ENCODE measurements around the gene FAM89A. TPM values are rescaled to one million over a fixed set of nuclear protein-coding genes. Genes with fewer than 3 reads are reported as not detected.
A peak's percentile ranks its signal among the peaks of the same experiment; 100 is the strongest.
"Not testable (repeated sequence)": the region's sequence is repeated elsewhere in the genome, so short reads cannot be mapped to it uniquely, and the experiment has no call there.

FAM89A gene
- total RNA-seq, 4 donors from 2014 or later: 8.0 to 27.0 (median 17.1) TPM

GRCh38 chr1:230992100-230992774 lies 47.8 kb downstream of the FAM89A start:
- WGBS, 2 donors: 68 to 74% methylated on average over 7 of the region's 7 CpGs
- peaks cover 12 to 15% of the 10 kb centered on the region in 2 donors for H3K36me3 ChIP-seq
- no peaks in the 10 kb centered on the region for H3K9me3 ChIP-seq
- no peaks in the 10 kb centered on the region for H3K27me3 ChIP-seq
- TF ChIP-seq, protein P1, sequence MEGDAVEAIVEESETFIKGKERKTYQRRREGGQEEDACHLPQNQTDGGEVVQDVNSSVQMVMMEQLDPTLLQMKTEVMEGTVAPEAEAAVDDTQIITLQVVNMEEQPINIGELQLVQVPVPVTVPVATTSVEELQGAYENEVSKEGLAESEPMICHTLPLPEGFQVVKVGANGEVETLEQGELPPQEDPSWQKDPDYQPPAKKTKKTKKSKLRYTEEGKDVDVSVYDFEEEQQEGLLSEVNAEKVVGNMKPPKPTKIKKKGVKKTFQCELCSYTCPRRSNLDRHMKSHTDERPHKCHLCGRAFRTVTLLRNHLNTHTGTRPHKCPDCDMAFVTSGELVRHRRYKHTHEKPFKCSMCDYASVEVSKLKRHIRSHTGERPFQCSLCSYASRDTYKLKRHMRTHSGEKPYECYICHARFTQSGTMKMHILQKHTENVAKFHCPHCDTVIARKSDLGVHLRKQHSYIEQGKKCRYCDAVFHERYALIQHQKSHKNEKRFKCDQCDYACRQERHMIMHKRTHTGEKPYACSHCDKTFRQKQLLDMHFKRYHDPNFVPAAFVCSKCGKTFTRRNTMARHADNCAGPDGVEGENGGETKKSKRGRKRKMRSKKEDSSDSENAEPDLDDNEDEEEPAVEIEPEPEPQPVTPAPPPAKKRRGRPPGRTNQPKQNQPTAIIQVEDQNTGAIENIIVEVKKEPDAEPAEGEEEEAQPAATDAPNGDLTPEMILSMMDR (IDR thresholded peaks at IDR 0.05): no peak
- no peak for TF ChIP-seq POLR2A (IDR thresholded peaks at IDR 0.05)
- H3K4me3 ChIP-seq (replicated peaks in 1 of 3): no peak overlapping the region
- H3K27ac ChIP-seq: peak overlapping the region in 2 of 3 donors; percentile 48 to 55
- H3K4me1 ChIP-seq: peaks cover 28 to 38% of the 10 kb centered on the region in 2 donors
- no peak for DNase-seq
- intact Hi-C loops (cut with DNase I): no loop called here

- DNase-seq: no peak
- intact Hi-C loops (cut with DNase I): no loop called here
- H3K36me3 ChIP-seq: no peaks in the 10 kb centered on the region
- H3K27me3 ChIP-seq: no peaks in the 10 kb centered on the region
- H3K9me3 ChIP-seq: no peaks in the 10 kb centered on the region
- WGBS, 2 donors: 93 to 95% methylated on average over 3 of the region's 3 CpGs
- no peak overlapping the region for H3K27ac ChIP-seq
- H3K4me1 ChIP-seq: peaks cover 31 to 42% of the 10 kb centered on the region in 2 donors
- no peak for TF ChIP-seq POLR2A (IDR thresholded peaks at IDR 0.05)
- TF ChIP-seq, protein P1 (IDR thresholded peaks at IDR 0.05): no peak
- H3K4me3 ChIP-seq (replicated peaks in 1 of 3): no peak overlapping the region
Observed at GRCh38 chr1:230987448-230987847, 52.6 kb downstream of the FAM89A start.

DNA sequence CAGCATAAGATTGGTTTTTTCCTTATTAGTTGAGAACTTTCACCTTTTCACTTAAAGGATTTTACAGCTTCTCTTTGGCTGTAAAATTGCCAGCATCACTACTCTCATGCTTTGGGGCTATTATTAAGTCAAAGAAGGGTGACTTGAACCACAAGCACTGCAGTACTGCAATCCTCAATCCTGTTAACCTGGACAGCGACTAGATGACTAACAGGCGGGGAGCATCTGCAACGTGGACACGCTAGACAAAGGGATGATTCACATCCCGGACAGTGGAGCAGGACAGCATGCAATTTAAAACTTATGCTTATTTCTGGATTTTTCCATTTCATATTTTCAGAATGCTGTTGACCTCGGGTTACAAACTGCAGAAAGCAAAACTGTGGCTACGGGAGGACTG lies 53.1 kb downstream of the FAM89A start:
- Histone ChIP-seq H3K27ac (no peak overlapping the region), H3K9me3 (no peaks in the 10 kb centered on the region), H3K36me3 (no peaks in the 10 kb centered on the region), H3K4me3 (replicated peaks in 1 of 3) (no peak overlapping the region), H3K4me1 (peaks cover 27 to 37% of the 10 kb centered on the region in 2 donors), H3K27me3 (no peaks in the 10 kb centered on the region)
- no peak for TF ChIP-seq POLR2A (IDR thresholded peaks at IDR 0.05)
- TF ChIP-seq, protein P1 (IDR thresholded peaks at IDR 0.05): no peak
- intact Hi-C loops (cut with DNase I): no loop called here
- 91 to 92% methylated on average over 7 of the region's 7 CpGs for WGBS, 2 donors
- DNase-seq: no peak

DNA sequence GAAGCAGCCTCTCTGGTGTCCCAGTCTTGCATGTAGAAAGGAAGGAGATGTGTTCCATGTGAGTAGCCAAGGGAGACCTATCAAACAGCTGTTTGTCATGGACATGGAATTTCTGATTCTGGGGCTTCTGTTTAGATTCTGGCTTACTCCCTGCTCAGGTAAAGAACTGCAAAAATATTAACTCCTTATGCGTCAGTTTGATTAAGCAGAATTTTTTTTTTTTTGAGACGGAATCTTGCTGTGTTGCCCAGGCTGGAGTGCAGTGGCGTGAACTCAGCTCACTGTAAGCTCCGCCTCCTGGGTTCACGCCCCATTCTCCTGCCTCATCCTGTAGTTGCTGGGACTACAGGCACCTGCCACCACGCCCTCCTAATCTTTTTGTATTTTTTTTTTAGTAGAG lies 54.3 kb downstream of the FAM89A start:
- no peak for DNase-seq
- H3K4me1 ChIP-seq: peaks cover 17 to 25% of the 10 kb centered on the region in 2 donors
- peak overlapping the region in 1 of 3 donors; percentile 34 for H3K27ac ChIP-seq

DNA sequence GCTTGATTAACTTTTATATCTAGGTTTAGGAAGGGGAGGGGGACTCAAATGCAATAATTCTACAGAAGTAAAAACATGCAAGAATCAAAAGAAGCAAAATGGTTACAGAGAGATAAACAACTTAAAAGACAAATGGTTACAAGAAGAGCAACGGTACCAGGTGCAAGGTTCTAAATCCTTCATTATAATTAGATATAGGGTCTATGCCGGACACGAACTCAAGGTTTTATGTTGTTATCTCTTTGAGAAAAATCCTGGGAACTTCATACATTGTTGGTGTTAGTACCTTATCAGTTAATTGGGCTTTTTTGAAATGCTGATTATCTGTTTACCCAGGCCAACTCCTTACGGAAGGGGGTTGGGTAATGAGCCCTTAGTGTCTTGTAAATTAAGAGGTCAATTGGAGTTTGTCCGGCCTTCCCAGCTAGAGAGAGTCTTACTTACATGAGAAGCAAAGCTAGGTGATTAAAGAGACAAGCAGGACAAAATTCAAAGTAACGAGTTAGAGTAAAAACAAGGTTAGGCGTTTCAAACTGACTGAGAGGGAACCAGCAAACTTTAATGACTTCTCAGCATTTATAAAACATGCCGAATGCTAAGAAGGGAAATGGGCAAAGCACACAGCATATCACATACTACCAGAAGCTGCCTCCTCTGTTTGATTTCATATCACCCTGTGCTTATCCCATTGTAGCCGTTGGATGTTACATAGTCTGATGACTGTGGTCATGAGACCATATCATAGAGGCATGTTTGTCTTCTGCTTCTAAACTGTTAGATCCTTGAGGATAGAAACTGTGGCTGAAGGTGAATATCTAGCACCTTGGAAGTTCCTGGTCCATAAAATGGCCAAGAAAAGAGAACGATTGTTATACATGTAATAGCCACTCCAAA lies 55.2 kb downstream of the FAM89A start:
- DNase-seq; intact Hi-C loops (cut with DNase I); H3K9me3 ChIP-seq; H3K27me3 ChIP-seq; H3K4me3 ChIP-seq (replicated peaks in 1 of 3); H3K36me3 ChIP-seq: not testable (repeated sequence)
- Histone ChIP-seq H3K4me1 (peaks cover 13 to 20% of the 10 kb centered on the region in 2 donors), H3K27ac (peak overlapping the region in 1 of 3 donors; percentile 34)
- WGBS, 2 donors: 73 to 76% methylated on average over 10 of the region's 10 CpGs

More for the DNA sequence above, 54.3 kb downstream of the FAM89A start:
- intact Hi-C loops (cut with DNase I): no loop called here
- TF ChIP-seq POLR2A (IDR thresholded peaks at IDR 0.05): no peak
- TF ChIP-seq, protein P1 (IDR thresholded peaks at IDR 0.05): no peak
- H3K27me3 ChIP-seq: no peaks in the 10 kb centered on the region
- no peaks in the 10 kb centered on the region for H3K9me3 ChIP-seq
- WGBS, 2 donors: 94 to 95% methylated on average over 6 of the region's 6 CpGs
- H3K4me3 ChIP-seq (replicated peaks in 1 of 3): no peak overlapping the region
- peaks cover 0 to 4% of the 10 kb centered on the region in 2 donors for H3K36me3 ChIP-seq

Measured in thyroid gland (tissue), 4 donors.